Keratinocyte (primary cell): ENCODE results near the gene IFT122. TPM values are rescaled to one million over a fixed set of nuclear protein-coding genes. Genes with fewer than 3 reads are reported as not detected.

Experiments
- DNase-seq: peaks from one replicate; pipeline ENCODE4 v3.0.0-alpha.2; 2011; ENCODE audit warnings: low read depth, missing footprints, low spot score
- FAIRE-seq: peaks from 2 replicates; lab custom pipeline; 2011; peaks lifted over from hg19 to GRCh38; lab: Jason Lieb, UNC
- H2AFZ ChIP-seq: 2 replicates; pipeline ENCODE4 v1.6.0; 2012; ENCODE audit warnings: low read length, control low read depth, inconsistent platforms; ENCODE audit not compliant: control insufficient read depth
- H3K27ac ChIP-seq: 2 replicates; pipeline ENCODE4 v1.5.1; 2011; ENCODE audit warnings: low read length; ENCODE audit not compliant: control insufficient read depth, insufficient read depth
- H3K27me3 ChIP-seq: 3 replicates; pipeline ENCODE4 v1.6.0; 2011; ENCODE audit warnings: low read length; ENCODE audit not compliant: control insufficient read depth, insufficient read depth; ENCODE audit errors: extremely low read depth
- H3K36me3 ChIP-seq, 2 experiments: 2 replicates in 1 of 2; 3 replicates in 1 of 2; pipeline ENCODE4 v1.5.1; 2011; ENCODE audit warnings: low read length in 2 of 2, mild to moderate bottlenecking in 1 of 2; ENCODE audit not compliant: control insufficient read depth in 2 of 2, insufficient read depth in 2 of 2; ENCODE audit errors: extremely low read depth in 1 of 2
- H3K4me1 ChIP-seq: 3 replicates; pipeline ENCODE4 v1.5.1; 2011; ENCODE audit warnings: low read length; ENCODE audit not compliant: control insufficient read depth, insufficient read depth; ENCODE audit errors: extremely low read depth
- H3K4me2 ChIP-seq: 3 replicates; pipeline ENCODE4 v1.6.0; 2011; ENCODE audit warnings: low read depth, low read length; ENCODE audit not compliant: control insufficient read depth, insufficient read depth; ENCODE audit errors: extremely low read depth
- H3K4me3 ChIP-seq, 3 experiments: fragments of 200-600 bp in 1 of 3; sonication (generic) in 1 of 3; 2 replicates in 2 of 3; 3 replicates in 1 of 3; pipeline ENCODE4 v1.5.1; 2011 to 2016; ENCODE audit warnings: low read length in 3 of 3, mild to moderate bottlenecking in 3 of 3, control low read depth in 2 of 3, inconsistent platforms in 1 of 3, low read depth in 1 of 3, mixed read lengths in 1 of 3, mixed run types in 1 of 3, moderate library complexity in 1 of 3; ENCODE audit not compliant: control insufficient read depth in 2 of 3, insufficient read depth in 2 of 3; ENCODE audit errors: extremely low read depth in 1 of 3
- H3K79me2 ChIP-seq: 2 replicates; pipeline ENCODE4 v1.6.0; 2012; ENCODE audit warnings: low read length; ENCODE audit not compliant: control insufficient read depth, insufficient read depth
- H3K9ac ChIP-seq: 3 replicates; pipeline ENCODE4 v1.6.0; 2011; ENCODE audit warnings: low read length; ENCODE audit not compliant: control insufficient read depth, insufficient read depth; ENCODE audit errors: extremely low read depth
- H3K9me1 ChIP-seq: 3 replicates; pipeline ENCODE4 v1.6.0; 2011; ENCODE audit warnings: low read length; ENCODE audit not compliant: control insufficient read depth, insufficient read depth; ENCODE audit errors: extremely low read depth
- H3K9me3 ChIP-seq: 2 replicates; pipeline ENCODE4 v1.5.1; 2012; ENCODE audit warnings: low read depth, low read length; ENCODE audit not compliant: control insufficient read depth
- H4K20me1 ChIP-seq: 3 replicates; pipeline ENCODE4 v1.6.0; 2011; ENCODE audit warnings: low read length; ENCODE audit not compliant: control insufficient read depth, insufficient read depth; ENCODE audit errors: extremely low read depth
- CTCF ChIP-seq, 3 experiments: IDR thresholded peaks in 1 of 3; conservative IDR thresholded peaks in 1 of 3; optimal IDR thresholded peaks in 1 of 3; 2 replicates in 2 of 3; 3 replicates in 1 of 3; pipeline versions ENCODE3 to v1.5.1; 2011; ENCODE audit warnings: low read length in 3 of 3, mild to moderate bottlenecking in 3 of 3, moderate library complexity in 2 of 3, control low read depth in 1 of 3, inconsistent platforms in 1 of 3; ENCODE audit not compliant: insufficient read depth in 2 of 3; ENCODE audit errors: extremely low read depth in 1 of 3
- EZH2 ChIP-seq: IDR thresholded peaks from one replicate; pipeline ENCODE4 v1.6.1; 2012; ENCODE audit warnings: inconsistent platforms, mild to moderate bottlenecking, low read length, moderate library complexity
- dilution Hi-C: fragments of 300-500 bp; cut with MboI; formaldehyde crosslinking; loops from one replicate; pipeline ENCODE4 v1.7.0; 2020; ENCODE audit warnings: low sequenced_read_pairs; ENCODE audit not compliant: extremely low pct_ligation_motif_present
- polyA plus RNA-seq, 5 experiments: library from polyadenylated mRNA; depleted of rRNA in 3 of 5; stranded (reverse) in 3 of 5; stranded (forward) in 1 of 5; unstranded in 1 of 5; fragments of >200 nt; gene quantifications; 1 replicate in 1 of 5; 2 replicates in 3 of 5; 3 replicates in 1 of 5; pipeline versions ENCODE4 v1.2.1 to v1.2.3, GENCODE V29; 2011 to 2012; ENCODE audit warnings: missing spikeins in 2 of 5, low read depth in 1 of 5, low replicate concordance in 1 of 5

Gene IFT122
- polyA plus RNA-seq, 1 donor (not counting 4 experiments of a cell fraction or from before 2014, with no cell fraction given): 7.1 TPM

DNA sequence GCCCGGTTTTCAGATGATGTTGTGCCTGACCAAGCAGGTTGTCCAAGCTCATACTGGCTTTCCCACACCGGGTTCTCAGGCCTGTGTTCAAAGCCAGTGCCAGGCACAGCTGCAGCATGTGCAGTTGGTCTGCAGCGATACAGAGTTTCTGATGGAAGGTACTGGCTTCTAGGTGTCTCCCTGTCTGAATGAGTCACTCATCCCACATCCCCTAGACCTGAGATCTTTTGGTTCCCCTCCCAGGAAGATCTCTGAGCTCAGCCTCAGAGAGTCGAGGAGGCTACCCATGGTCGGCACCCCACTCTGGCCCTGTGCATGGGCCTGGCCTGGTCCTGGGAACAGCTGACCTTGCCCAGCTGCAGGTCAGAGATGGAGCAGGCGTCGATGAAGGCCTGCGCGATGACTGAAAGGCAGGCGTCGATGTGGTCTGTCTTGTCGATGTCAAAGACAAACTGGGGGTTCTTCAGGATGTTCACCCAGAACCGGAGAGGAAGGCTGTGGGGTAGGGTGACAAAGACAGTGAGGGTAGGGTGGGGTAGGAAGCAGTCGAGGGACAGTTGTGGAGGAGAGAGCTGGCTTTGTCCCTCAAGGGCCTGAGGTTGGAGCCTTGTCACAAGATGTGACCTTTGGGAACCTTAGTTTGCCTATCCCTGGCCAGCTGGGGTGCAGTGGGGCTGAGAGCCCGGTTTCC is 118.2 kb downstream of the IFT122 start:
- no peak overlapping the region for H3K4me2 ChIP-seq
- no peak overlapping the region for H3K27ac ChIP-seq
- H4K20me1 ChIP-seq: no peaks in the 10 kb centered on the region
- no peak for DNase-seq
- H3K4me1 ChIP-seq: no peaks in the 10 kb centered on the region
- H3K79me2 ChIP-seq: no peaks in the 10 kb centered on the region
- dilution Hi-C loops: no loop called here
- H3K9me3 ChIP-seq: no peaks in the 10 kb centered on the region
- peaks cover 3% of the 10 kb centered on the region for H3K27me3 ChIP-seq
- H2AFZ ChIP-seq: no peak overlapping the region
- H3K9me1 ChIP-seq: no peaks in the 10 kb centered on the region
- H3K4me3 ChIP-seq: no peak overlapping the region
- no peak for FAIRE-seq
- H3K36me3 ChIP-seq: no peaks in the 10 kb centered on the region
- TF ChIP-seq CTCF (optimal IDR thresholded peaks at IDR 0.05 in 1 of 3, IDR thresholded peaks at IDR 0.05 in 1 of 3, conservative IDR thresholded peaks at IDR 0.05 in 1 of 3; ENCODE audit: extremely low read depth in 1 of 3, insufficient read depth in 2 of 3, low read length in 3 of 3): no peak
- no peak for TF ChIP-seq EZH2
- H3K9ac ChIP-seq: no peak overlapping the region

- Histone ChIP-seq H3K27ac (no peak overlapping the region), H3K4me3 (no peak overlapping the region), H3K9ac (no peak overlapping the region), H3K4me1 (no peaks in the 10 kb centered on the region), H3K9me3 (no peaks in the 10 kb centered on the region), H4K20me1 (no peaks in the 10 kb centered on the region), H3K4me2 (no peak overlapping the region), H3K9me1 (no peaks in the 10 kb centered on the region), H3K36me3 (no peaks in the 10 kb centered on the region), H3K27me3 (peaks cover 3% of the 10 kb centered on the region), H2AFZ (no peak overlapping the region), H3K79me2 (no peaks in the 10 kb centered on the region)
- dilution Hi-C loops: no loop called here
- DNase-seq (no peak), FAIRE-seq (no peak)
- TF ChIP-seq EZH2: no peak
- TF ChIP-seq CTCF (optimal IDR thresholded peaks at IDR 0.05 in 1 of 3, IDR thresholded peaks at IDR 0.05 in 1 of 3, conservative IDR thresholded peaks at IDR 0.05 in 1 of 3; ENCODE audit: extremely low read depth in 1 of 3, insufficient read depth in 2 of 3, low read length in 3 of 3): no peak
Measured at GRCh38 chr3:129558772-129559564, 118.9 kb downstream of the IFT122 start.
